ENCODE results near the gene DYSF.

The DYSF gene

DNA sequence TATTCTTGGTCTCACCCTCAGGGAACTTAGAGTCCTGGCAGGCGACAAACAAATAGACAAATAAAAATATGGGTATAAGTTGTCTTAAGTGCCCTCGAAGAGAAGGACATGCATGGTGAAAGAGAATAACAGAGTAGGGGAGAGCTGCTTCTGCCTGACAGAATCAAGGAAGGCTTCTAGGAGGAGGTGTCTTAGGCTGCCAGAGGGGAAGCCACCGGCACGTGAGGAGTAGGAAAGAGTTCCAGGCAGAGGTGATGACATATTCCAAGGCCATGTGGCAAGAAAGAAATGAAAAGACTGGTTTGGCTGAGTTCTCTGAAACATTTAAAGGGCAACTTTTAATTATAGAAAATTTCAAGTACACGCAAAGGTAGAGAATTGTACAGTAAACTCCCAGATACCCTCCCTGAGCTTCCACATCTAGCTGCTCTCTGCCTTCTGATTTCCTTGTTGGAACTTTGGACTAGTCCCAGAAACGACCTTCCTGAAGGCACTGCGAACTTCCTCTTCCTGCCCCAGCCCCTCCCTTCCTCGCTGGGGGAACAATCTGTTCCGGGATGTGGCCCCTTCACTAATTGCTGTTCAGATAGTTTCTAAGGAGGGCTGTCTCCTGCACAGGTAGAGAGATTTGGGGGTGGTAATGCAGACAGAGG lies 91.7 kb downstream of the DYSF start:
- no peak for DNase-seq (ENCODE audit: low read depth)
- no peak overlapping the region for H3K4me3 ChIP-seq (ENCODE audit: low read depth, low read length)
- TF ChIP-seq, protein P1, sequence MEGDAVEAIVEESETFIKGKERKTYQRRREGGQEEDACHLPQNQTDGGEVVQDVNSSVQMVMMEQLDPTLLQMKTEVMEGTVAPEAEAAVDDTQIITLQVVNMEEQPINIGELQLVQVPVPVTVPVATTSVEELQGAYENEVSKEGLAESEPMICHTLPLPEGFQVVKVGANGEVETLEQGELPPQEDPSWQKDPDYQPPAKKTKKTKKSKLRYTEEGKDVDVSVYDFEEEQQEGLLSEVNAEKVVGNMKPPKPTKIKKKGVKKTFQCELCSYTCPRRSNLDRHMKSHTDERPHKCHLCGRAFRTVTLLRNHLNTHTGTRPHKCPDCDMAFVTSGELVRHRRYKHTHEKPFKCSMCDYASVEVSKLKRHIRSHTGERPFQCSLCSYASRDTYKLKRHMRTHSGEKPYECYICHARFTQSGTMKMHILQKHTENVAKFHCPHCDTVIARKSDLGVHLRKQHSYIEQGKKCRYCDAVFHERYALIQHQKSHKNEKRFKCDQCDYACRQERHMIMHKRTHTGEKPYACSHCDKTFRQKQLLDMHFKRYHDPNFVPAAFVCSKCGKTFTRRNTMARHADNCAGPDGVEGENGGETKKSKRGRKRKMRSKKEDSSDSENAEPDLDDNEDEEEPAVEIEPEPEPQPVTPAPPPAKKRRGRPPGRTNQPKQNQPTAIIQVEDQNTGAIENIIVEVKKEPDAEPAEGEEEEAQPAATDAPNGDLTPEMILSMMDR (IDR thresholded peaks at IDR 0.05; ENCODE audit: low read depth, low read length, missing control alignments) = no peak

DNA sequence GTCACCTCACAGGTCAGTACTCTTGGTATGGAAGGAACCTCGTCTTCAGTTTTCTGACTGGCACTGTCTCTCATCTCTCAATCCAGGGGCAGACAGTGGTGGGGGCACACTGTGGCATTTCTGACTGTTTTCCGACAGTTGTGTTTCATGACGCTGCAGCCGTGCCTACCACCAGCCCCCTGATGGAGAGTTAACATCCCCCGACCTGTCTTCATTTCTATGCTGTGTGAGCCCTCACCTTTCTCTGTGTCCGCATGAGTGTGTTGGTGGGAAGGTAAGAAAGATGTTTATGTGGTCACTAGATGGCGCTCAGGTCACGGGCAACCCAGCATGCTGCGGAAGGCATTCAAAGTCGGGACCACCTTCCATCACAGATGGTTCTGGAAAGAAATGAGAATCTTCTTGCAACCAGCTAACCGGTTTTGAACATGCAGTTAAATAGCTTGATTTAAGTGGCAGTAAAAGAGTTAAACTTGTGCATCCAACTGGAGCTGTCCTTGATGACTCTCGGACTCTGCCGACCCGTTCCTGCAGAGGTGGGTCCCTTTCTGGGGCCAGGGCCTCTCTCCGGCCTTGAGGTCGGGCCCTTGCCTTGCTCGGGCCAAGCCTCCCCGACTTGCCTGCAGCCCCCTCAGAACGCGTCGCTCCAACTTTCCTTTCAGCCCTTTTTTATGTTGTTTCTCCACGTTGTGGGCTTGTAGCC lies 92.4 kb downstream of the DYSF start:
- TF ChIP-seq, protein P1 (IDR thresholded peaks at IDR 0.05; ENCODE audit: low read depth, low read length, missing control alignments) = peak; percentile 77
- no peak for DNase-seq (ENCODE audit: low read depth)
- no peak overlapping the region for H3K4me3 ChIP-seq (ENCODE audit: low read depth, low read length)

DNA sequence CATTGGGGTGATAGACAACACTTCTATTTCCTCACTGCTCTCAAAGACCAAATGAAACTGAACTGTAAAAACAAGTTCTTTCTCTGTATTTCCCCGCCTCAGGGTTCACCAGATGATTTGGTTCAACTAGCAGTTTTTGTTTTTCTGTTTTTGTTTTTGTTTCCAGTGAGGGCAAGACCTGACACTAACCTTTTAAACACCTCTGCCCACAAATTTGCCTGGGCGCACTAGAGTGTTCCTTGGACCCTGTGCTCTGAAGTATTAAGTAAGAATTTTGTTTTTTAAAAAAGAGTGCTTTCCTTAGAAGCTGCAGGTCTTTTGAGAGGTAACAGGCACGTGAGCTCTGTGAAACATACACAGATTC lies 92.9 kb downstream of the DYSF start:
- TF ChIP-seq, protein P1 (IDR thresholded peaks at IDR 0.05; ENCODE audit: low read depth, low read length, missing control alignments) = no peak
- no peak overlapping the region for H3K4me3 ChIP-seq (ENCODE audit: low read depth, low read length)
- no peak for DNase-seq (ENCODE audit: low read depth)

DNA sequence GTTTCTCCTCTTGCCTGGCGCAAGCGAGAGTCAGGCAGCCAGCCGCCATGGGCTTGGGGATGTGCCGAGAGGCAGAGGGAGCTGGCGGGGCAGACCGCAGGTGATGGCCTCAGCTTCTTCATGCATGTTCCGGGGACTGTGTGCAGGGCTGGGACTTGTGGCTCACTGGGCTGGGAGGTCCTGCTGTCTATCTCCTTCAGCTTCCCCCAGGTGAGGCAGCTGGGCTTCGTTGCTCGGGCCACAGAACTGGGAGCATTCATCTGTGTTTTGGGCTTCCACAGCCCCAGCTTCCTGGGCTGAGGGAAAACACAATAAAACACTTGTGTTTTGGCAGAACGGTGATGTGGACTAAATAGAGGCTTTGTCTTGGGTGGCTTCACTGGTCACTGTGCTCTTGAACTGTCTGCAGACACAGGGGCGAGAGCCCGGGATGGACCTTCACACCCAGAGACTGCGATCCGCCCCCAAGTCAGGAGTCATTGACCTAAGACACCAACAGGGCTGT lies 93.5 kb downstream of the DYSF start:
- no peak for DNase-seq (ENCODE audit: low read depth)
- TF ChIP-seq, protein P1 (IDR thresholded peaks at IDR 0.05; ENCODE audit: low read depth, low read length, missing control alignments) = no peak
- no peak overlapping the region for H3K4me3 ChIP-seq (ENCODE audit: low read depth, low read length)

DNA sequence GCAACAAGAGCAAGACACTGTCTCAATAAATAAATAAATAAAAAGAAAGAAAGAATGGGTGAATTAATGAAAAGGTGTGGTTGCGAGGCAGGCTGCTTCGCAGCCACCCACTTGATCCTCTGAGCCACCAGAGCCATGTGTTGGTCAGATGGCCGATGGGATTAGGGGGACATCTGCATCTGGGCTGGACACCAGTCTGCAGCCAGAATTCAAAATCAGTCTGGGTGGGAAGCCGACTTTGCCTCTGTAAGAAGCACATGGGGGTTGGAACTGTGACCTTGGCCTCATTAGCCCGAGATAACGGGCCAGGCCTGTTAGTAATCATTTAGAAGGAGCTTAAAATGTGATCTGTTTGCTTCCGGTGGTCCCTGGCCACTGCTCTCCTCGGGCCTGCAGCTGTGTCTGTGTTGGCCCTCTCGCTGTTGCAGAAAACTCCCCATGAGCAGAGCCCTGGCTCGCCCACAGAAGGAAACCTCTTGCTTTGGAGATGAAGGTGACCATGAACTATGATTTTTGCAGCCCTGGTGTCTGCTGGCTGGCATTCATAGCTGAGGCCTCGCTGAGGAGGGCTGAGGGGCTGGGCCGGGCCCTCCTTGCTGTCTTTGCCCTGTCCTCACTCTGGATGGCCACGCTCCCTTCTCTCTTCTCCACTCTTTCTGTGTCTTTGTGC lies 94.4 kb downstream of the DYSF start:
- DNase-seq (ENCODE audit: low read depth) = no peak
- no peak overlapping the region for H3K4me3 ChIP-seq (ENCODE audit: low read depth, low read length)
- TF ChIP-seq, protein P1 (IDR thresholded peaks at IDR 0.05; ENCODE audit: low read depth, low read length, missing control alignments) = no peak

DNA sequence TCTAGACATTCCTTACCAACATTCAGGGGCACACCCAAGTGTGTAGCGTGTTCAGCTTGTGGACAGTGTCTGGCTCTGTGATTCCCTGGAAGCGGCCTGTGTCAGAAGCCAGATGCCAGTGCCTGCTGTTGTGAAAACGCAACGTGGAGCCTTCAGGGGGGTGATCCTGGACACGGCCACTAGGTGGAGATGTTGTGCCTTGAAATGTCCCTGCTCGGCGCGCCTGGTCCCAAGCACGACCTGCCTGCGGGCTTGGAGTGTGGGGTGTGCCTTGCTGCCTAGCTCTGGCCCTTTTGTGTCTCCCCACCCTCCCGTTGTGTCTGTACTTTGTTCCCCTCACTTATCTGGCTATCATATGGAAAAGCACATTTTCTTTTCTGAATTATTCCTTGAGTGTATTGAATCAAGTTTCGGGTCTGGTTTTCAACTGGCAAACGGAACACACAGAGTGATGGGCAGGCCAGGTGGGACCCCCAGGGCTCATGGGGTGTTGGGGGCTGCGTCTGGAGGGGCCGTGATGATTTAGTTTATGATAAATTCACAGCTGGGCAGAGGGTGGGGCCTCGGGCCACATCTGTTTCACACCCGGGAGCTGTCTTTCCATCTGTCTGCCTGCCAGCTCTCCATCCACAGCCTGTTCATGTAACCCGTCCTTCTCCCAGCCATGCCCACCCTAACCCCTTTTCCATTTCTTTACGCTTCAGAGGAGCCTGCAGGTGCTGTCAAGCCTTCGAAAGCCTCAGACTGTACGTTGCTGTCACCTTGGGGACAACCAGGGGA lies 95.5 kb downstream of the DYSF start:
- no peak overlapping the region for H3K4me3 ChIP-seq (ENCODE audit: low read depth, low read length)
- no peak for DNase-seq (ENCODE audit: low read depth)
- TF ChIP-seq, protein P1 (IDR thresholded peaks at IDR 0.05; ENCODE audit: low read depth, low read length, missing control alignments) = peak; percentile 88
